CD4-positive, alpha-beta memory T cell (primary cell): Measurements from ENCODE around the gene GALR3. TPM values are rescaled to one million over a fixed set of nuclear protein-coding genes. Genes with fewer than 3 reads are reported as not detected.

Experiments used
- CTCF ChIA-PET: fragments of 350-600 bp; sonication (Branson Sonifier 250); formaldehyde crosslinking; loops from one replicate; lab custom pipeline; 2021; ENCODE audit warnings: inconsistent platforms; ENCODE audit not compliant: partially characterized antibody; lab: Charles Lee
- POLR2A ChIA-PET: fragments of 350-600 bp; sonication (Branson Sonifier 250); formaldehyde crosslinking; loops from one replicate; lab custom pipeline; 2021; ENCODE audit not compliant: partially characterized antibody; lab: Charles Lee
- DNase-seq, 5 donors: peaks; one replicate each; pipeline versions ENCODE4 v3.0.0 to v3.0.0-alpha.2; 2020 to 2022; ENCODE audit warnings: mixed read lengths in 1 of 5
- H3K27ac ChIP-seq: one replicate; pipeline ENCODE4 v1.7.0; 2013; ENCODE audit warnings: low read depth, low read length
- H3K27me3 ChIP-seq: 2 replicates; pipeline ENCODE4 v1.7.0; 2013; ENCODE audit warnings: mild to moderate bottlenecking, low read length, moderate library complexity; ENCODE audit not compliant: insufficient read depth
- H3K36me3 ChIP-seq: 2 replicates; pipeline ENCODE4 v1.7.0; 2013; ENCODE audit warnings: mild to moderate bottlenecking, low read length, moderate library complexity; ENCODE audit not compliant: insufficient read depth
- H3K4me1 ChIP-seq: 2 replicates; pipeline ENCODE4 v1.7.0; 2013; ENCODE audit warnings: mild to moderate bottlenecking, low read length, moderate library complexity; ENCODE audit not compliant: insufficient read depth
- H3K4me3 ChIP-seq, 2 donors: one replicate each; pipeline ENCODE4 v1.7.0; 2013; ENCODE audit warnings: low read length in 2 of 2, mild to moderate bottlenecking in 1 of 2
- H3K9me3 ChIP-seq, 2 donors: one replicate each; pipeline ENCODE4 v1.7.0; 2013; ENCODE audit warnings: low read length in 2 of 2, control low read depth in 1 of 2; ENCODE audit not compliant: control insufficient read depth in 1 of 2
- H3K27ac Mint-ChIP-seq, 7 donors: one replicate each; pipeline ENCODE4 v1.8.0; 2020 to 2021; ENCODE audit warnings: mixed read lengths in 7 of 7, mild to moderate bottlenecking in 6 of 7, inconsistent platforms in 3 of 7, moderate library complexity in 3 of 7
- H3K27me3 Mint-ChIP-seq, 2 donors: one replicate each; pipeline ENCODE4 v1.8.0; 2020 to 2021; ENCODE audit warnings: mixed read lengths in 2 of 2
- H3K36me3 Mint-ChIP-seq, 2 donors: one replicate each; pipeline ENCODE4 v1.8.0; 2020 to 2021; ENCODE audit warnings: mixed read lengths in 2 of 2, inconsistent platforms in 1 of 2, mild to moderate bottlenecking in 1 of 2
- H3K4me1 Mint-ChIP-seq, 4 donors: one replicate each; pipeline ENCODE4 v1.8.0; 2020 to 2021; ENCODE audit warnings: mixed read lengths in 4 of 4, mild to moderate bottlenecking in 1 of 4
- H3K4me3 Mint-ChIP-seq, 8 donors: one replicate each; pipeline ENCODE4 v1.8.0; 2020 to 2021; ENCODE audit warnings: mixed read lengths in 8 of 8, mild to moderate bottlenecking in 7 of 8, moderate library complexity in 6 of 8, inconsistent platforms in 3 of 8
- H3K9me3 Mint-ChIP-seq, 8 donors: one replicate each; pipeline ENCODE4 v1.8.0; 2020 to 2021; ENCODE audit warnings: mixed read lengths in 8 of 8, mild to moderate bottlenecking in 5 of 8, inconsistent platforms in 3 of 8, moderate library complexity in 1 of 8
- intact Hi-C: fragments of 100-400 bp; cut with micrococcal nuclease; formaldehyde crosslinking; loops from one replicate; pipeline ENCODE4 v1.15.1; 2023
- polyA plus RNA-seq, 2 donors: library from polyadenylated mRNA; unstranded; fragments of 300-500 nt; fragmentation: Illumina TruSeq; gene quantifications; one replicate each; pipeline ENCODE4 v1.2.3, GENCODE V29; 2021
- total RNA-seq, 2 experiments: library from RNA; stranded (reverse); gene quantifications; one replicate each; pipeline ENCODE4 v1.2.3, GENCODE V29; 2021

The GALR3 gene
- total RNA-seq: not detected
- polyA plus RNA-seq: not detected

GRCh38 chr22:37823134-37823985, at the start of gene GALR3:
Gene GALR3 (plus strand): TSS chr22:37823382. CDS start chr22:37823407, 25 bp downstream.
- Histone ChIP-seq H3K27ac (no peak within 1 kb of the TSS), H3K27me3 (no peaks in the 10 kb centered on the region), H3K9me3 (no peaks in the 10 kb centered on the region), H3K4me1 (peaks cover 8% of the 10 kb centered on the region), H3K36me3 (no peaks in the 10 kb centered on the region), H3K4me3 (no peak within 1 kb of the TSS)
- Mint-ChIP-seq H3K27me3 (peaks cover 7% of the 10 kb centered on the region in 2 donors), H3K36me3 (no peaks in the 10 kb centered on the region), H3K27ac (no peak within 1 kb of the TSS), H3K9me3 (no peaks in the 10 kb centered on the region), H3K4me1 (peaks cover 4 to 21% (median 8%) of the 10 kb centered on the region in 4 donors), H3K4me3 (peak within 1 kb of the TSS in 2 of 8 donors; percentile 45 to 52)
- ChIA-PET POLR2A (no interaction called here), CTCF (interaction anchor here (1.0 to 1.6 kb wide), 3 partner anchors 39 to 131 kb away, joined by 3 to 12 read pairs (median 5); no protein-coding TSS in a partner anchor)
- DNase-seq: no peak
- intact Hi-C loops: no loop called here

DNA sequence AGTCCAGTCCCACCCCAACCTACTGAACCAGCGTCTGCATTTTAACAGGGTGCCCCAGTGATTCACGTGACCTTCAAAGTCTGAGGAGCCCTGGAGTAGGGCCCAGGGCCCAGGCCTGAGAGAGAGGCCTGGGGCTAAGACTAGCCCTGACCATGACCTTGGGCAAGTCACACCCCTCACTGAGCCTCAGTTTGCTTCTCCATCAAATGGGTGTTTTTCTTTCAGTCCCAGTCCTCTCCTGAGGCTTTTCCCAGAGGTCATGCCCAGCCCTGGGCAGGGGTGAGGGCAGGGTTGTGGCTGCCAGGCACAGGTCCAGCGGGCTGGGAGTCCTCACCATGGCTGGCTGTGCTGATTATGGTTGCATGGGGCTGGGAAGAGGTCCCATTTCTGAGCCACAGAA, 48.5 kb upstream of the GALR3 start:
- H3K4me3 Mint-ChIP-seq: no peak overlapping the region
- ChIA-PET CTCF (no interaction called here), POLR2A (no interaction called here)
- no peak overlapping the region for H3K4me3 ChIP-seq
- DNase-seq: no peak
- H3K4me1 Mint-ChIP-seq: peaks cover 0 to 3% (median under 1%) of the 10 kb centered on the region in 4 donors
- H3K9me3 ChIP-seq: no peaks in the 10 kb centered on the region
- peaks cover 9 to 10% of the 10 kb centered on the region in 2 donors for H3K36me3 Mint-ChIP-seq
- H3K27me3 ChIP-seq: no peaks in the 10 kb centered on the region
- H3K27ac Mint-ChIP-seq: peak overlapping the region in 1 of 7 donors; percentile 68
- H3K4me1 ChIP-seq: no peaks in the 10 kb centered on the region
- no peaks in the 10 kb centered on the region for H3K27me3 Mint-ChIP-seq
- H3K9me3 Mint-ChIP-seq: no peaks in the 10 kb centered on the region
- intact Hi-C loops: no loop called here
- H3K27ac ChIP-seq: no peak overlapping the region
- peaks cover 8% of the 10 kb centered on the region for H3K36me3 ChIP-seq

DNA sequence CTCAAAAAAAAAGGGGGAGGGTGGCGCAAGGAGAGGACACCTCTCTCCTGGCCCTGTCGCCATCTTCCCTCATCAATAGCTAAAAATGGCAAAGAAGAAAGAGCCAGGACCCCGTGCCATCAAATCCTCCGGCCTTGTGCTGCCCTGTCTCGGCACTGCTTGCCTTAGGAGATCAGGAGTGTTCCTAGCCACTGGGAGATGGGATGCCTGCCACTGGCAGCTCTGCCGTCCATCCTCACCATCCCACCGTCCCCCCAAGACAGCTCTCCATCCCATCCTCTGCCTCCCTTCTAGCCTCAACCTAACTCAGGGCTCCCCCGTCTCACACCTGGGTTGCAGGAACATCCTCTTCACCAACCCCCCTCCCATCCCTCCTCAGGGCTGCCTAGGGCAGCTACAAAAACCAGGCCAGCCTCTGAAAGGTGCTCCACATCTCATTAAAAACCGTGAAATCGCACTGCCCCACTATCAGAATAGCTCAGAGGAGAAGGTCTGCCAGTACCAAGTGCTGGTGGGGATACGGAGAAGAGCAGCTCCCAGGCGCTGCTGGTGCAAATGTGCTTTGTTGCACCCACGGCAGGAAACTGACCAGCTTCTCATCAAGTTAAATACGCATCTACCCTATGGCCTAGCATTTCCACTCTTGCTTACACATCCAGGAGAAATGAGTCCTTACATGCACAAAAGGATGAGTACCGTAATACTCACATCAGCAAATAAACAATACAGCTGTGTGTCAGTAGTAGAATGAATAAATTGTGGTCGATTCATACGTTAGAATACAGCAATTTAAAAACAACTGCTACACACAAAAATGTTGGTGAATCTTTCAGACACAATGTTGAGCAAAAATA, 47.2 kb upstream of the GALR3 start:
- H3K27ac ChIP-seq: no peak overlapping the region
- Mint-ChIP-seq H3K9me3 (no peaks in the 10 kb centered on the region), H3K36me3 (peaks cover 9 to 10% of the 10 kb centered on the region in 2 donors), H3K27me3 (no peaks in the 10 kb centered on the region), H3K4me1 (peaks cover 0 to 3% (median under 1%) of the 10 kb centered on the region in 4 donors), H3K27ac (peak overlapping the region in 2 of 7 donors; percentile 13 to 50), H3K4me3 (no peak overlapping the region)
- no peaks in the 10 kb centered on the region for H3K27me3 ChIP-seq
- POLR2A ChIA-PET: no interaction called here
- no peak for DNase-seq
- no peaks in the 10 kb centered on the region for H3K4me1 ChIP-seq
- CTCF ChIA-PET: no interaction called here
- H3K4me3 ChIP-seq: no peak overlapping the region
- H3K36me3 ChIP-seq: peaks cover 7% of the 10 kb centered on the region
- intact Hi-C loops: no loop called here
- no peaks in the 10 kb centered on the region for H3K9me3 ChIP-seq

DNA sequence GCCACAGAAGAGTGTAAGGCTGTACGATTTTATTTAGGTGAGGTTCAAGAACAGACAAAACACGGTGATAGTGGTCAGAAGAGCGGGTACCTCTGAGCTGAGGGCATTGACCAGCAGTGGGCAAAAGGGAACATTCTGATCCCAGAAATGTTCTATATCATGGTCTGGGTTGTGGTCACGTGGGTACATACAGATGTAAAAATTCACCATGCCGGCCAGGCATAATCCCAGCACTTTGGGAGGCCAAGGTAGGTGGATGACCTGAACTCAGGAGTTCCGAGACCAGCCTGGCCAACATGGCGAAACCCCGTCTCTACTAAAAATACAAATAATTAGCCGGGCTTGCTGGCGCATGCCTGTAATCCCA, 46.6 kb upstream of the GALR3 start:
- peaks cover under 1% of the 10 kb centered on the region for H3K36me3 ChIP-seq
- peaks cover 9 to 10% of the 10 kb centered on the region in 2 donors for H3K36me3 Mint-ChIP-seq
- H3K27me3 ChIP-seq: no peaks in the 10 kb centered on the region
- H3K4me1 ChIP-seq: no peaks in the 10 kb centered on the region
- H3K4me3 ChIP-seq: no peak overlapping the region
- H3K9me3 Mint-ChIP-seq: no peaks in the 10 kb centered on the region
- H3K27ac ChIP-seq: no peak overlapping the region
- no peaks in the 10 kb centered on the region for H3K9me3 ChIP-seq
- ChIA-PET CTCF (no interaction called here), POLR2A (no interaction called here)
- H3K4me3 Mint-ChIP-seq: no peak overlapping the region
- no peak for DNase-seq
- peaks cover 0 to 3% (median under 1%) of the 10 kb centered on the region in 4 donors for H3K4me1 Mint-ChIP-seq
- H3K27me3 Mint-ChIP-seq: no peaks in the 10 kb centered on the region
- intact Hi-C loops: no loop called here
- H3K27ac Mint-ChIP-seq: no peak overlapping the region

GRCh38 chr22:37777122-37777687, 46.0 kb upstream of the GALR3 start:
- no peak overlapping the region for H3K4me3 Mint-ChIP-seq
- no peak overlapping the region for H3K4me3 ChIP-seq
- no peaks in the 10 kb centered on the region for H3K36me3 ChIP-seq
- H3K27me3 ChIP-seq: no peaks in the 10 kb centered on the region
- intact Hi-C loops: no loop called here
- ChIA-PET POLR2A (no interaction called here), CTCF (no interaction called here)
- no peaks in the 10 kb centered on the region for H3K9me3 ChIP-seq
- H3K27ac ChIP-seq: no peak overlapping the region
- peaks cover 0 to 3% (median under 1%) of the 10 kb centered on the region in 4 donors for H3K4me1 Mint-ChIP-seq
- H3K27ac Mint-ChIP-seq: no peak overlapping the region
- peaks cover 9 to 10% of the 10 kb centered on the region in 2 donors for H3K36me3 Mint-ChIP-seq
- no peak for DNase-seq
- H3K4me1 ChIP-seq: no peaks in the 10 kb centered on the region
- no peaks in the 10 kb centered on the region for H3K27me3 Mint-ChIP-seq
- H3K9me3 Mint-ChIP-seq: no peaks in the 10 kb centered on the region

DNA sequence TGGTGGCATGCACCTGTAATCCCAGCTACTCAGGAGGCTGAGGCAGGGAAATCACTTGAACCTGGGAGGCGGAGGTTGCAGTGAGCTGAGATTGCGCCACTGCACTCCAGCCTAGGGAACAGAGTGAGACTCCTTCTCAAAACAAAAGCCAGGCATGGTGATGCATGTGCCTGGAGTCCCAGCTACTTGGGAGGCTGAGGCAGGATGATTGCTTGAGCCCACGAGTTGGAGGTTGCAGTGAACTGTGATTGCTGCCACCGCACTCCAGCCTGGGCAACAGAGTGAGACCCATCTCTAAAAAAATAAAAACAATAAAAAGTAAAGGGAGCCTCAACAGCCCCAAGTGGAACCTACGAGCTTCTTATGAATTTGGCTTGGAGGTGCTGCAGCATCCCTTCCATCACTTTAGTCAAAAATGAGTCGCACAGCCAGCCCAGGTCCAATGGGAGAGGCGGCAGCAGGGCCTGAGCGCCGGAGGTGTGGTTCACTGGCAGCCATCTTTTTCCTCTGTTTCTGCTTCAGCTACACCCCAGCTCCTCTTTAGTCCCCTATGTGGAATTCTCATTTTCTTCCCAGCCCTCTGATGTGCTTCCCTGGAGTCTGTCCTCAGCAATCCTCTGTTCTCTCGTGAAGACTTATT, 44.7 kb upstream of the GALR3 start:
- no peaks in the 10 kb centered on the region for H3K4me1 ChIP-seq
- peaks cover 0 to 3% (median under 1%) of the 10 kb centered on the region in 4 donors for H3K4me1 Mint-ChIP-seq
- POLR2A ChIA-PET: no interaction called here
- H3K27ac ChIP-seq: no peak overlapping the region
- H3K27me3 ChIP-seq: no peaks in the 10 kb centered on the region
- no peaks in the 10 kb centered on the region for H3K36me3 ChIP-seq
- H3K4me3 ChIP-seq: no peak overlapping the region
- no peaks in the 10 kb centered on the region for H3K27me3 Mint-ChIP-seq
- peaks cover 4% of the 10 kb centered on the region in 2 donors for H3K36me3 Mint-ChIP-seq
- no peak for DNase-seq
- H3K9me3 Mint-ChIP-seq: no peaks in the 10 kb centered on the region
- CTCF ChIA-PET: interaction anchor here (1.1 kb wide), 1 partner anchor 85 kb away, joined by 4 read pairs; no protein-coding TSS in a partner anchor
- H3K27ac Mint-ChIP-seq: no peak overlapping the region
- no peaks in the 10 kb centered on the region for H3K9me3 ChIP-seq
- H3K4me3 Mint-ChIP-seq: no peak overlapping the region
- intact Hi-C loops: no loop called here
